H9 (cell line): Measurements from ENCODE around the gene PRKAG2. TPM values are rescaled to one million over a fixed set of nuclear protein-coding genes. Genes with fewer than 3 reads are reported as not detected.

Experiments
- DNase-seq: peaks from one replicate; pipeline ENCODE4 v3.0.0-alpha.2; 2017
- H2AFZ ChIP-seq: one replicate; pipeline ENCODE4 v1.6.1; 2013; ENCODE audit warnings: mild to moderate bottlenecking, low read length, control low read depth, moderate library complexity
- H2AK5ac ChIP-seq: 2 replicates; pipeline ENCODE4 v1.6.1; 2013; ENCODE audit warnings: low read length, control low read depth, mixed read lengths; ENCODE audit not compliant: insufficient read length
- H2BK120ac ChIP-seq: one replicate; pipeline ENCODE4 v1.6.1; 2013; ENCODE audit warnings: low read depth, mild to moderate bottlenecking, low read length, control low read depth, inconsistent platforms; ENCODE audit not compliant: poor library complexity, severe bottlenecking
- H2BK12ac ChIP-seq: 2 replicates; pipeline ENCODE4 v1.6.1; 2013; ENCODE audit warnings: low read length, control low read depth, mixed read lengths, low read depth; ENCODE audit not compliant: insufficient read length
- H2BK15ac ChIP-seq: 2 replicates; pipeline ENCODE4 v1.6.1; 2013; ENCODE audit warnings: low read depth, low read length, control low read depth
- H2BK20ac ChIP-seq: one replicate; pipeline ENCODE4 v1.6.1; 2013; ENCODE audit warnings: low read depth, mild to moderate bottlenecking, low read length, control low read depth, inconsistent platforms; ENCODE audit not compliant: poor library complexity, severe bottlenecking
- H2BK5ac ChIP-seq: 2 replicates; pipeline ENCODE4 v1.6.1; 2013; ENCODE audit warnings: low read length, control low read depth, mixed read lengths; ENCODE audit not compliant: insufficient read length
- H3K14ac ChIP-seq: 2 replicates; pipeline ENCODE4 v1.6.1; 2013; ENCODE audit warnings: low read length, control low read depth; ENCODE audit not compliant: insufficient read depth
- H3K18ac ChIP-seq: 2 replicates; pipeline ENCODE4 v1.6.1; 2013; ENCODE audit warnings: low read depth, mild to moderate bottlenecking, mixed read lengths, low read length, control low read depth; ENCODE audit not compliant: insufficient read length
- H3K23ac ChIP-seq: 2 replicates; pipeline ENCODE4 v1.6.1; 2013; ENCODE audit warnings: low read length, control low read depth, mixed read lengths, low read depth; ENCODE audit not compliant: insufficient read length
- H3K23me2 ChIP-seq: 2 replicates; pipeline ENCODE4 v1.6.1; 2013; ENCODE audit warnings: low read depth, mild to moderate bottlenecking, mixed read lengths, low read length, control low read depth; ENCODE audit not compliant: insufficient read length, poor library complexity, severe bottlenecking
- H3K27ac ChIP-seq: 2 replicates; pipeline ENCODE4 v1.5.1; 2013; ENCODE audit warnings: low read length, control low read depth, mixed read lengths, low read depth; ENCODE audit not compliant: insufficient read length
- H3K27me3 ChIP-seq: 2 replicates; pipeline ENCODE4 v1.6.1; 2013; ENCODE audit warnings: low read length, control low read depth, inconsistent platforms; ENCODE audit not compliant: insufficient read depth
- H3K4ac ChIP-seq: 2 replicates; pipeline ENCODE4 v1.6.1; 2013; ENCODE audit warnings: low read depth, mild to moderate bottlenecking, control low read depth, inconsistent platforms, low read length, moderate library complexity
- H3K4me1 ChIP-seq: 2 replicates; pipeline ENCODE4 v1.6.1; 2013; ENCODE audit warnings: low read length, control low read depth, inconsistent platforms; ENCODE audit not compliant: insufficient read depth
- H3K4me2 ChIP-seq: 2 replicates; pipeline ENCODE4 v1.6.1; 2013; ENCODE audit warnings: low read length, control low read depth, mixed read lengths; ENCODE audit not compliant: insufficient read length, insufficient read depth
- H3K56ac ChIP-seq: 2 replicates; pipeline ENCODE4 v1.6.1; 2013; ENCODE audit warnings: low read depth, mild to moderate bottlenecking, mixed read lengths, low read length, control low read depth; ENCODE audit not compliant: insufficient read length
- H3K79me1 ChIP-seq: 2 replicates; pipeline ENCODE4 v1.6.1; 2013; ENCODE audit warnings: low read depth, mild to moderate bottlenecking, moderate library complexity, low read length, control low read depth, inconsistent platforms; ENCODE audit not compliant: insufficient read depth, poor library complexity, severe bottlenecking
- H3K79me2 ChIP-seq: 2 replicates; pipeline ENCODE4 v1.6.1; 2013; ENCODE audit warnings: low read length, control low read depth, inconsistent platforms; ENCODE audit not compliant: insufficient read depth
- H3K9ac ChIP-seq: 2 replicates; pipeline ENCODE4 v1.6.1; 2013; ENCODE audit warnings: low read length, control low read depth, mixed read lengths; ENCODE audit not compliant: insufficient read length; ENCODE audit errors: extremely low read depth
- H3K9me3 ChIP-seq: one replicate; pipeline ENCODE4 v1.6.1; 2013; ENCODE audit warnings: low read depth, low read length, inconsistent platforms; ENCODE audit not compliant: control insufficient read depth
- H3T11ph ChIP-seq: one replicate; pipeline ENCODE4 v1.6.1; 2013; ENCODE audit warnings: mild to moderate bottlenecking, low read length, control low read depth, inconsistent platforms
- H4K20me1 ChIP-seq: one replicate; pipeline ENCODE4 v1.6.1; 2013; ENCODE audit not compliant: control insufficient read depth, insufficient read length, insufficient read depth
- H4K5ac ChIP-seq: 2 replicates; pipeline ENCODE4 v1.6.1; 2013; ENCODE audit warnings: low read depth, mild to moderate bottlenecking, mixed read lengths, low read length, control low read depth; ENCODE audit not compliant: insufficient read length
- H4K8ac ChIP-seq: replicated peaks from 2 replicates; pipeline ENCODE4 v1.6.1; 2013; ENCODE audit warnings: low read length, control low read depth, mixed read lengths, low read depth; ENCODE audit not compliant: insufficient read length
- H4K91ac ChIP-seq: 2 replicates; pipeline ENCODE4 v1.6.1; 2013; ENCODE audit warnings: low read depth, mild to moderate bottlenecking, moderate library complexity, mixed read lengths, low read length, control low read depth; ENCODE audit not compliant: insufficient read length
- H3K27ac Mint-ChIP-seq, 3 experiments: 2 replicates in 2 of 3; 3 replicates in 1 of 3; pipeline ENCODE4 v1.8.0; 2020 to 2021; ENCODE audit warnings: mixed read lengths in 3 of 3, mild to moderate bottlenecking in 1 of 3, moderate library complexity in 1 of 3
- H3K27me3 Mint-ChIP-seq: 2 replicates; pipeline ENCODE4 v1.8.0; 2021; ENCODE audit warnings: low read depth, mild to moderate bottlenecking, moderate library complexity, mixed read lengths
- H3K36me3 Mint-ChIP-seq, 3 experiments: 2 replicates in 2 of 3; 3 replicates in 1 of 3; pipeline ENCODE4 v1.8.0; 2020 to 2021; ENCODE audit warnings: low read depth in 3 of 3, mixed read lengths in 3 of 3; ENCODE audit not compliant: insufficient read depth in 1 of 3
- H3K4me1 Mint-ChIP-seq, 2 experiments: 2 replicates each; pipeline ENCODE4 v1.8.0; 2020; ENCODE audit warnings: mixed read lengths in 2 of 2
- H3K4me3 Mint-ChIP-seq, 2 experiments: 2 replicates in 1 of 2; 3 replicates in 1 of 2; pipeline ENCODE4 v1.8.0; 2020 to 2021; ENCODE audit warnings: mild to moderate bottlenecking in 2 of 2, mixed read lengths in 2 of 2, moderate library complexity in 1 of 2
- H3K9me3 Mint-ChIP-seq, 2 experiments: 2 replicates in 1 of 2; 3 replicates in 1 of 2; pipeline ENCODE4 v1.8.0; 2020; ENCODE audit warnings: mild to moderate bottlenecking in 2 of 2, mixed read lengths in 2 of 2, moderate library complexity in 1 of 2
- WGBS: extraction: QIAGEN DNeasy Blood & Tissue Kit; methylation state at CpG from one replicate; pipeline ENCODE4 v1.1.7; 2013; ENCODE audit warnings: missing lambda C conversion rate, low lambda C conversion rate, mixed read lengths; ENCODE audit not compliant: insufficient read length; ENCODE audit errors: extremely low coverage; 5-methylcytosine and 5-hydroxymethylcytosine counted together
- total RNA-seq: library from RNA; stranded (reverse); gene quantifications from 2 replicates; pipeline ENCODE4 v1.2.1, GENCODE V29; 2021
- TF ChIP-seq, protein P1 (sequence below): fragments of 200-600 bp; sonication (generic); conservative IDR thresholded peaks from 3 replicates; pipeline ENCODE4 v1.8.0; 2021; ENCODE audit warnings: antibody characterized with exemption, mild to moderate bottlenecking

The PRKAG2 gene
- total RNA-seq, 1 experiment from 2014 or later, result 11.8 TPM

- H3K9me3 ChIP-seq, result no peaks in the 10 kb centered on the region
- Mint-ChIP-seq H3K4me3 (no peak overlapping the region), H3K27me3 (peaks cover 2% of the 10 kb centered on the region; the same call in 1 of the 2 replicates), H3K4me1 (peaks cover 10 to 13% of the 10 kb centered on the region in 2 experiments), H3K27ac (peak overlapping the region in 1 of 3 experiments; percentile 50; a peak in 1 of 7 replicates), H3K9me3 (no peaks in the 10 kb centered on the region; a peak in 1 of 5 replicates), H3K36me3 (no peaks in the 10 kb centered on the region)
- no peak overlapping the region for H3T11ph ChIP-seq
- H3K18ac ChIP-seq, result peak overlapping the region; percentile 16
- H3K4me2 ChIP-seq, result no peak overlapping the region
- H3K79me1 ChIP-seq, result no peaks in the 10 kb centered on the region
- no peak overlapping the region for H2BK5ac ChIP-seq
- TF ChIP-seq, protein P1, sequence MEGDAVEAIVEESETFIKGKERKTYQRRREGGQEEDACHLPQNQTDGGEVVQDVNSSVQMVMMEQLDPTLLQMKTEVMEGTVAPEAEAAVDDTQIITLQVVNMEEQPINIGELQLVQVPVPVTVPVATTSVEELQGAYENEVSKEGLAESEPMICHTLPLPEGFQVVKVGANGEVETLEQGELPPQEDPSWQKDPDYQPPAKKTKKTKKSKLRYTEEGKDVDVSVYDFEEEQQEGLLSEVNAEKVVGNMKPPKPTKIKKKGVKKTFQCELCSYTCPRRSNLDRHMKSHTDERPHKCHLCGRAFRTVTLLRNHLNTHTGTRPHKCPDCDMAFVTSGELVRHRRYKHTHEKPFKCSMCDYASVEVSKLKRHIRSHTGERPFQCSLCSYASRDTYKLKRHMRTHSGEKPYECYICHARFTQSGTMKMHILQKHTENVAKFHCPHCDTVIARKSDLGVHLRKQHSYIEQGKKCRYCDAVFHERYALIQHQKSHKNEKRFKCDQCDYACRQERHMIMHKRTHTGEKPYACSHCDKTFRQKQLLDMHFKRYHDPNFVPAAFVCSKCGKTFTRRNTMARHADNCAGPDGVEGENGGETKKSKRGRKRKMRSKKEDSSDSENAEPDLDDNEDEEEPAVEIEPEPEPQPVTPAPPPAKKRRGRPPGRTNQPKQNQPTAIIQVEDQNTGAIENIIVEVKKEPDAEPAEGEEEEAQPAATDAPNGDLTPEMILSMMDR, result no peak
- no peaks in the 10 kb centered on the region for H4K20me1 ChIP-seq
- no peak overlapping the region for H4K91ac ChIP-seq
- no peaks in the 10 kb centered on the region for H3K79me2 ChIP-seq
- DNase-seq, result peak; percentile 56
- no peak overlapping the region for H3K14ac ChIP-seq
- H2BK20ac ChIP-seq, result no peak overlapping the region
- no peak overlapping the region for H3K56ac ChIP-seq
- H3K23me2 ChIP-seq, result no peaks in the 10 kb centered on the region
- no peak overlapping the region for H3K4ac ChIP-seq
- no peak overlapping the region for H3K27ac ChIP-seq
- no peaks in the 10 kb centered on the region for H3K27me3 ChIP-seq
- no peak overlapping the region for H2BK120ac ChIP-seq
- H2AFZ ChIP-seq, result no peak overlapping the region
- H3K9ac ChIP-seq, result no peak overlapping the region
- H4K5ac ChIP-seq, result no peak overlapping the region
- no peak overlapping the region for H4K8ac ChIP-seq
- no peak overlapping the region for H3K23ac ChIP-seq
- no peak overlapping the region for H2BK15ac ChIP-seq
- H2AK5ac ChIP-seq, result no peak overlapping the region
- H3K4me1 ChIP-seq, result no peaks in the 10 kb centered on the region; the same call in 1 of the 2 replicates
- H2BK12ac ChIP-seq, result no peak overlapping the region
- WGBS, result no CpG with 5 or more reads among the region's 9 CpGs
Measured at GRCh38 chr7:151539088-151539671, 337.7 kb downstream of the PRKAG2 start.
